ENCODE measurements around the gene ANKZF1.
A peak's percentile ranks its signal among the peaks of the same experiment; 100 is the strongest.

The ANKZF1 gene

DNA sequence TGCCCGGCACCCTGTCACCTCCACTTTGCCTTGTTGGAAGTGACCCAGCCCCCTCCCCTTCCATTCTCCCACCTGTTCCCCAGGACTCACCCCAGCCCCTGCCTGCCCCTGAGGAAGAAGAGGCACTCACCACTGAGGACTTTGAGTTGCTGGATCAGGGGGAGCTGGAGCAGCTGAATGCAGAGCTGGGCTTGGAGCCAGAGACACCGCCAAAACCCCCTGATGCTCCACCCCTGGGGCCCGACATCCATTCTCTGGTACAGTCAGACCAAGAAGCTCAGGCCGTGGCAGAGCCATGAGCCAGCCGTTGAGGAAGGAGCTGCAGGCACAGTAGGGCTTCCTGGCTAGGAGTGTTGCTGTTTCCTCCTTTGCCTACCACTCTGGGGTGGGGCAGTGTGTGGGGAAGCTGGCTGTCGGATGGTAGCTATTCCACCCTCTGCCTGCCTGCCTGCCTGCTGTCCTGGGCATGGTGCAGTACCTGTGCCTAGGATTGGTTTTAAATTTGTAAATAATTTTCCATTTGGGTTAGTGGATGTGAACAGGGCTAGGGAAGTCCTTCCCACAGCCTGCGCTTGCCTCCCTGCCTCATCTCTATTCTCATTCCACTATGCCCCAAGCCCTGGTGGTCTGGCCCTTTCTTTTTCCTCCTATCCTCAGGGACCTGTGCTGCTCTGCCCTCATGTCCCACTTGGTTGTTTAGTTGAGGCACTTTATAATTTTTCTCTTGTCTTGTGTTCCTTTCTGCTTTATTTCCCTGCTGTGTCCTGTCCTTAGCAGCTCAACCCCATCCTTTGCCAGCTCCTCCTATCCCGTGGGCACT, 47.1 kb upstream of the ANKZF1 start:
- Histone ChIP-seq H2BK15ac (ENCODE audit: low read depth, poor library complexity, severe bottlenecking) (peak overlapping the region; percentile 13), H2BK120ac (ENCODE audit: low read depth, low read length) (no peak overlapping the region), H3K36me3 (ENCODE audit: control insufficient read depth in 1 of 2, insufficient read depth in 2 of 2, low read depth in 1 of 2, low read length in 2 of 2) (peaks cover 44 to 72% of the 10 kb centered on the region in 2 experiments), H2BK5ac (ENCODE audit: low read depth, low read length, poor library complexity, severe bottlenecking) (no peak overlapping the region), H3K27me3 (ENCODE audit: control insufficient read depth in 1 of 2, insufficient read depth in 1 of 2, low read length in 2 of 2) (no peaks in the 10 kb centered on the region), H3K4me1 (ENCODE audit: control insufficient read depth, insufficient read depth, low read depth, low read length) (peaks cover 8% of the 10 kb centered on the region), H3K9me3 (ENCODE audit: control insufficient read depth, low read length) (no peaks in the 10 kb centered on the region), H4K91ac (ENCODE audit: low read length) (no peak overlapping the region), H3K18ac (ENCODE audit: low read depth in 1 of 2, low read length in 2 of 2) (no peak overlapping the region), H2AK5ac (ENCODE audit: low read length, severe bottlenecking) (no peak overlapping the region), H3K14ac (ENCODE audit: low read length in 2 of 2) (no peak overlapping the region), H3K23ac (ENCODE audit: low read length in 2 of 2) (no peak overlapping the region), H3K9ac (ENCODE audit: low read length) (peak overlapping the region; percentile 1), H3K4ac (ENCODE audit: low read depth in 1 of 2, low read length in 2 of 2) (no peak overlapping the region), H4K8ac (ENCODE audit: low read length) (no peak overlapping the region), H2BK12ac (ENCODE audit: low read length in 2 of 2) (peak overlapping the region in 1 of 2 experiments; percentile 15), H3K79me1 (replicated peaks; ENCODE audit: low read length, poor library complexity, severe bottlenecking) (peaks cover 34% of the 10 kb centered on the region), H3K27ac (ENCODE audit: low read length, poor library complexity, severe bottlenecking) (no peak overlapping the region), H3K4me3 (ENCODE audit: insufficient read depth in 1 of 2, low read depth in 1 of 2, low read length in 2 of 2) (no peak overlapping the region), H2AFZ (ENCODE audit: low read depth, low read length) (no peak overlapping the region), H3K4me2 (ENCODE audit: low read length, poor library complexity, severe bottlenecking) (no peak overlapping the region)
- no peak for DNase-seq
- 97% methylated on average over 5 of the region's 8 CpGs for WGBS

DNA sequence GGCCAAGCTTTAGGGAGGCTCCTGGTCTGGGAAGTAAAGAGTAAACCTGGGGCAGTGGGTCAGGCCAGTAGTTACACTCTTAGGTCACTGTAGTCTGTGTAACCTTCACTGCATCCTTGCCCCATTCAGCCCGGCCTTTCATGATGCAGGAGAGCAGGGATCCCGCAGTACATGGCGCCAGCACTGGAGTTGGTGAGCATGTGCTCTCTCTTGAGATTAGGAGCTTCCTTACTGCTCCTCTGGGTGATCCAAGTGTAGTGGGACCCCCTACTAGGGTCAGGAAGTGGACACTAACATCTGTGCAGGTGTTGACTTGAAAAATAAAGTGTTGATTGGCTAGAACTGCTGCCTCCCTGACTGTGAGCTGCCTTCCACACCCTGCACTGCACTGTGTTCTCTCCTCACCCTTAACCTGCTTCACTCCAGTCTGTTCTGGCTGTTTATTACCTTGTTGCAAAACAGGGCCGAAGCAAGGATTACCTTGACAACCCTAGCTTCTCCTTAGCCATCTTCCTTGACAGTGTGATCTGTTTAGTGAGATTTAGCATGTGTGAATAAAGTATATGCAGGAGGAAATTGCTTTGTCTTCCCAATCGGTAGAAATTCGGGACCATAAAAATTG, 46.3 kb upstream of the ANKZF1 start:
- Histone ChIP-seq H2BK5ac (ENCODE audit: low read depth, low read length, poor library complexity, severe bottlenecking) (no peak overlapping the region), H4K91ac (ENCODE audit: low read length) (no peak overlapping the region), H3K4me1 (ENCODE audit: control insufficient read depth, insufficient read depth, low read depth, low read length) (peaks cover 8% of the 10 kb centered on the region), H3K9ac (ENCODE audit: low read length) (peak overlapping the region; percentile 1), H3K4me2 (ENCODE audit: low read length, poor library complexity, severe bottlenecking) (no peak overlapping the region), H3K27me3 (ENCODE audit: control insufficient read depth in 1 of 2, insufficient read depth in 1 of 2, low read length in 2 of 2) (no peaks in the 10 kb centered on the region), H3K36me3 (ENCODE audit: control insufficient read depth in 1 of 2, insufficient read depth in 2 of 2, low read depth in 1 of 2, low read length in 2 of 2) (peaks cover 44 to 72% of the 10 kb centered on the region in 2 experiments), H2AK5ac (ENCODE audit: low read length, severe bottlenecking) (no peak overlapping the region), H3K18ac (ENCODE audit: low read depth in 1 of 2, low read length in 2 of 2) (no peak overlapping the region), H2BK15ac (ENCODE audit: low read depth, poor library complexity, severe bottlenecking) (peak overlapping the region; percentile 13), H3K79me1 (replicated peaks; ENCODE audit: low read length, poor library complexity, severe bottlenecking) (peaks cover 34% of the 10 kb centered on the region), H3K4me3 (ENCODE audit: insufficient read depth in 1 of 2, low read depth in 1 of 2, low read length in 2 of 2) (no peak overlapping the region), H2BK12ac (ENCODE audit: low read length in 2 of 2) (peak overlapping the region in 1 of 2 experiments; percentile 15), H3K23ac (ENCODE audit: low read length in 2 of 2) (no peak overlapping the region), H3K27ac (ENCODE audit: low read length, poor library complexity, severe bottlenecking) (no peak overlapping the region), H4K8ac (ENCODE audit: low read length) (no peak overlapping the region), H2BK120ac (ENCODE audit: low read depth, low read length) (no peak overlapping the region), H2AFZ (ENCODE audit: low read depth, low read length) (no peak overlapping the region), H3K14ac (ENCODE audit: low read length in 2 of 2) (no peak overlapping the region), H3K4ac (ENCODE audit: low read depth in 1 of 2, low read length in 2 of 2) (no peak overlapping the region), H3K9me3 (ENCODE audit: control insufficient read depth, low read length) (no peaks in the 10 kb centered on the region)
- WGBS: 95% methylated on average over 4 of the region's 6 CpGs
- no peak for DNase-seq

DNA sequence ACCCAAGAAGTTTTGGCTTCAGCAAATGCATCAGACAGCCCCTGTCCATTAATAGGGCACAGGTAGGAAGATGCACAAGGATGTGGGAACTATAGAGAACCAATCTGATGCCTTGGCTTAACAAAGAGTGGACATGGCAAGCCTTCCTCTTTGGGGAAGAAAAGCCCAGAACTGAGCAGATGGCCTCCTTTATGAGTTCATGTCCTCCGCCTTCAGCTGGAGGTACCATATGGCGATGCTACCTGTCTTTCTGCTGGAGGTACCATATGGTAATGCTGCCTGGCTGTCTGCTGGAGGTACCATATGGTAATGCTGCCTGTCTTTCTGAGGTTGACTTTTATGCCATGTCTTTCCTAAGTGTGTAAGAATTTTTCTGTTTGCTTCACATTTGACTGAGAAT, 45.5 kb upstream of the ANKZF1 start:
- WGBS: 95% methylated on average over 2 of the region's 2 CpGs
- DNase-seq: no peak
- H3K27me3 ChIP-seq (ENCODE audit: control insufficient read depth in 1 of 2, insufficient read depth in 1 of 2, low read length in 2 of 2): no peaks in the 10 kb centered on the region
- H3K14ac ChIP-seq (ENCODE audit: low read length in 2 of 2): no peak overlapping the region
- H2BK12ac ChIP-seq (ENCODE audit: low read length in 2 of 2): no peak overlapping the region
- no peak overlapping the region for H4K91ac ChIP-seq (ENCODE audit: low read length)
- no peak overlapping the region for H2AK5ac ChIP-seq (ENCODE audit: low read length, severe bottlenecking)
- no peak overlapping the region for H3K23ac ChIP-seq (ENCODE audit: low read length in 2 of 2)
- no peak overlapping the region for H2BK15ac ChIP-seq (ENCODE audit: low read depth, poor library complexity, severe bottlenecking)
- H2BK5ac ChIP-seq (ENCODE audit: low read depth, low read length, poor library complexity, severe bottlenecking): no peak overlapping the region
- H3K9ac ChIP-seq (ENCODE audit: low read length): no peak overlapping the region
- peaks cover 6% of the 10 kb centered on the region for H3K4me1 ChIP-seq (ENCODE audit: control insufficient read depth, insufficient read depth, low read depth, low read length)
- no peak overlapping the region for H2AFZ ChIP-seq (ENCODE audit: low read depth, low read length)
- H3K4me3 ChIP-seq (ENCODE audit: insufficient read depth in 1 of 2, low read depth in 1 of 2, low read length in 2 of 2): no peak overlapping the region
- no peak overlapping the region for H3K4ac ChIP-seq (ENCODE audit: low read depth in 1 of 2, low read length in 2 of 2)
- H2BK120ac ChIP-seq (ENCODE audit: low read depth, low read length): no peak overlapping the region
- H4K8ac ChIP-seq (ENCODE audit: low read length): no peak overlapping the region
- no peak overlapping the region for H3K18ac ChIP-seq (ENCODE audit: low read depth in 1 of 2, low read length in 2 of 2)
- no peaks in the 10 kb centered on the region for H3K9me3 ChIP-seq (ENCODE audit: control insufficient read depth, low read length)
- no peak overlapping the region for H3K27ac ChIP-seq (ENCODE audit: low read length, poor library complexity, severe bottlenecking)
- peaks cover 34% of the 10 kb centered on the region for H3K79me1 ChIP-seq (replicated peaks; ENCODE audit: low read length, poor library complexity, severe bottlenecking)
- no peak overlapping the region for H3K4me2 ChIP-seq (ENCODE audit: low read length, poor library complexity, severe bottlenecking)
- peaks cover 44 to 72% of the 10 kb centered on the region in 2 experiments for H3K36me3 ChIP-seq (ENCODE audit: control insufficient read depth in 1 of 2, insufficient read depth in 2 of 2, low read depth in 1 of 2, low read length in 2 of 2)

DNA sequence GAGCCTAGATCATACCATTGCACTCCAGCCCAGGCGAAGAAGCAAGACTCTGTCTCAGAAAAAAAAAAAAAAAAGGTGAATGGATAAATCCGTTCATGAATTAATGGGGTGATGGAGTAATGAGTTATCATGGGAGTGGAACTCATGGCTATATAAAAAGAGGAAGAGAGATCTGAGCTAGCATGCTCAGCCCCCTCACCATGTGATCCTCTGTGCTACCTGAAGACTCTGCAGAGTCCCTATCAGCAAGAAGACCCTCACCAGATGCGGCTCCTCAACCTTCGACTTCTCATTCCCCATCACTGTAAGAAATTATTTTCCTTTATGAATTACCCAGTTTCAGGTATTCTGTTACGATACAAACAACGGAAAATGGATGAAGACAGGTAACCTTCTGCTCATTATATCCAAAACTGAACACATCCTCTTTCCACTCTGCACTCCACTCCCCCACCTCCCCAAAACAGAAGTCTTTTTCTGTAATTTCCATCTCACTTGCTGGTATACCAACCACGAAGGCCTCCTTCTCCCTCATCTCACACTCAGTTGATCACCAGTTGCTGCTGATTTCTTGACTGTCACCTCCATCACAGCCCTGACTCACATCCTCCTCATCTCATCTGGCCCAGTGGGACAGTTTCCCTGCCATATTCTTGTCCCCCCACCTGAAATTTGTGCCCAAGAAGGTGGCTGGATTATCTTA, 42.7 kb upstream of the ANKZF1 start:
- Histone ChIP-seq H2AFZ (ENCODE audit: low read depth, low read length) (no peak overlapping the region), H3K4ac (ENCODE audit: low read depth in 1 of 2, low read length in 2 of 2) (no peak overlapping the region), H3K9ac (ENCODE audit: low read length) (no peak overlapping the region), H2BK15ac (ENCODE audit: low read depth, poor library complexity, severe bottlenecking) (no peak overlapping the region), H3K79me1 (replicated peaks; ENCODE audit: low read length, poor library complexity, severe bottlenecking) (peaks cover 14% of the 10 kb centered on the region), H3K27ac (ENCODE audit: low read length, poor library complexity, severe bottlenecking) (no peak overlapping the region), H2BK120ac (ENCODE audit: low read depth, low read length) (no peak overlapping the region), H2BK5ac (ENCODE audit: low read depth, low read length, poor library complexity, severe bottlenecking) (no peak overlapping the region), H4K91ac (ENCODE audit: low read length) (no peak overlapping the region), H3K9me3 (ENCODE audit: control insufficient read depth, low read length) (no peaks in the 10 kb centered on the region), H4K8ac (ENCODE audit: low read length) (no peak overlapping the region), H3K4me2 (ENCODE audit: low read length, poor library complexity, severe bottlenecking) (no peak overlapping the region), H3K36me3 (ENCODE audit: control insufficient read depth in 1 of 2, insufficient read depth in 2 of 2, low read depth in 1 of 2, low read length in 2 of 2) (peaks cover 20 to 45% of the 10 kb centered on the region in 2 experiments), H3K4me1 (ENCODE audit: control insufficient read depth, insufficient read depth, low read depth, low read length) (peaks cover 2% of the 10 kb centered on the region), H3K14ac (ENCODE audit: low read length in 2 of 2) (no peak overlapping the region), H3K23ac (ENCODE audit: low read length in 2 of 2) (no peak overlapping the region), H2BK12ac (ENCODE audit: low read length in 2 of 2) (no peak overlapping the region), H2AK5ac (ENCODE audit: low read length, severe bottlenecking) (no peak overlapping the region), H3K4me3 (ENCODE audit: insufficient read depth in 1 of 2, low read depth in 1 of 2, low read length in 2 of 2) (no peak overlapping the region), H3K27me3 (ENCODE audit: control insufficient read depth in 1 of 2, insufficient read depth in 1 of 2, low read length in 2 of 2) (no peaks in the 10 kb centered on the region), H3K18ac (ENCODE audit: low read depth in 1 of 2, low read length in 2 of 2) (no peak overlapping the region)
- DNase-seq: no peak
- 96% methylated on average over 7 of the region's 7 CpGs for WGBS
